Suprapubic skin (tissue), 3 donors: ENCODE data around the gene CHST11.

Experiments used
- EP300 ChIP-seq: sonication (generic); formaldehyde crosslinking; IDR thresholded peaks from one replicate; pipeline ENCODE4 v1.6.1; 2017; ENCODE audit warnings: antibody characterized with exemption
- TF ChIP-seq, protein P1 (sequence below), 2 donors: fragments of 200-600 bp in 1 of 2; fragments of 450-650 bp in 1 of 2; sonication (generic) in 1 of 2; IDR thresholded peaks; one replicate each; pipeline ENCODE4 v1.5.1; 2016 to 2019; ENCODE audit warnings: antibody characterized with exemption in 2 of 2, mild to moderate bottlenecking in 1 of 2, moderate library complexity in 1 of 2

- TF ChIP-seq, protein P1, sequence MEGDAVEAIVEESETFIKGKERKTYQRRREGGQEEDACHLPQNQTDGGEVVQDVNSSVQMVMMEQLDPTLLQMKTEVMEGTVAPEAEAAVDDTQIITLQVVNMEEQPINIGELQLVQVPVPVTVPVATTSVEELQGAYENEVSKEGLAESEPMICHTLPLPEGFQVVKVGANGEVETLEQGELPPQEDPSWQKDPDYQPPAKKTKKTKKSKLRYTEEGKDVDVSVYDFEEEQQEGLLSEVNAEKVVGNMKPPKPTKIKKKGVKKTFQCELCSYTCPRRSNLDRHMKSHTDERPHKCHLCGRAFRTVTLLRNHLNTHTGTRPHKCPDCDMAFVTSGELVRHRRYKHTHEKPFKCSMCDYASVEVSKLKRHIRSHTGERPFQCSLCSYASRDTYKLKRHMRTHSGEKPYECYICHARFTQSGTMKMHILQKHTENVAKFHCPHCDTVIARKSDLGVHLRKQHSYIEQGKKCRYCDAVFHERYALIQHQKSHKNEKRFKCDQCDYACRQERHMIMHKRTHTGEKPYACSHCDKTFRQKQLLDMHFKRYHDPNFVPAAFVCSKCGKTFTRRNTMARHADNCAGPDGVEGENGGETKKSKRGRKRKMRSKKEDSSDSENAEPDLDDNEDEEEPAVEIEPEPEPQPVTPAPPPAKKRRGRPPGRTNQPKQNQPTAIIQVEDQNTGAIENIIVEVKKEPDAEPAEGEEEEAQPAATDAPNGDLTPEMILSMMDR (IDR thresholded peaks at IDR 0.05) = no peak
- no peak for TF ChIP-seq EP300
Observed at GRCh38 chr12:104743202-104743580, 286.4 kb downstream of the CHST11 start.
